ENCODE data around the gene KMO. TPM values are rescaled to one million over a fixed set of nuclear protein-coding genes. Genes with fewer than 3 reads are reported as not detected.

KMO gene
- total and polyA plus RNA-seq, 4 donors = 10.2 to 37.3 (median 19.6) TPM

GRCh38 chr1:241485145-241485544, 47.0 kb upstream of the KMO start:
- Histone ChIP-seq H3K9ac (ENCODE audit: low read depth in 1 of 2, low read length in 2 of 2) (no peak overlapping the region), H3K27ac (ENCODE audit: low read depth in 1 of 2, low read length in 2 of 2) (no peak overlapping the region), H3K4me3 (ENCODE audit: low read depth in 1 of 3, low read length in 3 of 3) (no peak overlapping the region), H3K27me3 (ENCODE audit: control insufficient read depth in 4 of 4, insufficient read depth in 4 of 4, low read length in 3 of 4) (no peaks in the 10 kb centered on the region), H3K36me3 (ENCODE audit: control insufficient read depth in 4 of 4, insufficient read depth in 3 of 4, low read depth in 1 of 4, low read length in 3 of 4) (no peaks in the 10 kb centered on the region), H3K9me3 (ENCODE audit: control insufficient read depth in 4 of 4, low read length in 3 of 4) (no peaks in the 10 kb centered on the region), H3K4me1 (ENCODE audit: control insufficient read depth in 4 of 4, insufficient read depth in 4 of 4, low read length in 3 of 4) (no peaks in the 10 kb centered on the region)
- no peak for DNase-seq (ENCODE audit: low spot score)
- 94% methylated on average over 3 of the region's 3 CpGs for WGBS
- TF ChIP-seq ZBTB33 (IDR thresholded peaks at IDR 0.05) = no peak
- no peak for TF ChIP-seq GABPA (IDR thresholded peaks at IDR 0.05 in 1 of 2, conservative IDR thresholded peaks at IDR 0.05 in 1 of 2)
- TF ChIP-seq REST (IDR thresholded peaks at IDR 0.05) = no peak
- TF ChIP-seq EGR1 (IDR thresholded peaks at IDR 0.05; ENCODE audit: low read depth in 2 of 2) = no peak
- TF ChIP-seq YY1 (IDR thresholded peaks at IDR 0.05) = no peak
- TF ChIP-seq NR2F2 (IDR thresholded peaks at IDR 0.05) = no peak
- no peak for TF ChIP-seq RXRA (IDR thresholded peaks at IDR 0.05)
- no peak for TF ChIP-seq TAF1 (conservative IDR thresholded peaks at IDR 0.05)
- TF ChIP-seq ATF3 (IDR thresholded peaks at IDR 0.05) = no peak
- TF ChIP-seq MAX (IDR thresholded peaks at IDR 0.05) = no peak
- no peak for TF ChIP-seq RAD21 (IDR thresholded peaks at IDR 0.05)
- TF ChIP-seq HNF4A (conservative IDR thresholded peaks at IDR 0.05) = no peak
- TF ChIP-seq CTCF (IDR thresholded peaks at IDR 0.05; ENCODE audit: low read depth, low read length, missing input control) = no peak
- TF ChIP-seq SP1 (IDR thresholded peaks at IDR 0.05) = no peak
- no peak for TF ChIP-seq FOXA1 (IDR thresholded peaks at IDR 0.05)
- no peak for TF ChIP-seq HNF4G (IDR thresholded peaks at IDR 0.05)
- TF ChIP-seq FOXA2 (IDR thresholded peaks at IDR 0.05) = no peak
- TF ChIP-seq JUND (IDR thresholded peaks at IDR 0.05) = no peak
